ENCODE results near the gene CSNK1G2. TPM values are rescaled to one million over a fixed set of nuclear protein-coding genes. Genes with fewer than 3 reads are reported as not detected.

The CSNK1G2 gene
- total and polyA plus RNA-seq, 11 donors = 18.2 to 42.7 (median 24.6) TPM

- WGBS, 4 donors = 92 to 97% (median 95%) methylated on average over 15 to 38 of the region's 38 CpGs
- Histone ChIP-seq H3K36me3 (peaks cover 0 to 40% (median 13%) of the 10 kb centered on the region in 9 donors), H3K9me3 (no peaks in the 10 kb centered on the region), H3K4me1 (no peaks in the 10 kb centered on the region), H3K27me3 (no peaks in the 10 kb centered on the region), H3K4me3 (no peak overlapping the region), H3K27ac (no peak overlapping the region)
- TF ChIP-seq POLR2A (IDR thresholded peaks at IDR 0.05) (no peak), CTCF (IDR thresholded peaks at IDR 0.05) (no peak)
- intact Hi-C loops (cut with DNase I) = no loop called here
- ATAC-seq = no peak
- DNase-seq = no peak
Observed at GRCh38 chr19:1970003-1970805, 29.2 kb downstream of the CSNK1G2 start.

DNA sequence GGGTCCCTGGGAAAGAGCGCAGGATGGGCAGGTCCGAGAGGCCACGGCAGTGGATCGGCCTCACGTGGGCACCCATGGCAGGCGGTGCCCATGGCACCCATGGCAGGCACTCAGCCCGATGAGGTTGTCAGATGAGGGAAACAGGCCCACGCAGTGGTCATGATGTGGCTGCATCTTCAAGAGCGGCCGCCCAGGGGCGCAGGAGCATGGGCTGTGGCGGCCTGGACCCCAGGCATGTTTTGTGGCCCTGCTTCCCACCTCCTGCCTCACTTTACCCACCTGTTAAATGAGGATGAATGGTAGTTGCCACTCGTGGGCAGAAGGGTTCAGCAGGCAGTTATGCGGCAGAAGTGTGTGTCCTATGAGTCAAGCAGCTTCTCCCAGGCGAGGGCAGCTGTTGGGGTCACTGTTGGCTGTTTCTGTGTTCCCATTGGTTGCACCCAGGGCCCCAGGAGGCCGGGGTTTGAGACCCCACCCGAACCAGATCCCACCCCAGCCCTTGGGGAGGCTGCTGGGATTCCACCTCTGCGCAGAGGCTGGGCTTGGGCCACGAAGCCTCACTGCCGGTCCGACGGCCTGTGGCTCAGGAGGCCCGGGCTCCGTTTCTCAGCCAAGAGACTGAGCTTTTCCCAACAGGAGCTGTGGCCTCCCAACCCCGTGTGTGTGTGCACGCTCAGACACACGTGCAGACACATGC, 30.0 kb downstream of the CSNK1G2 start:
- Histone ChIP-seq H3K27me3 (no peaks in the 10 kb centered on the region), H3K36me3 (peaks cover 0 to 47% (median 18%) of the 10 kb centered on the region in 9 donors), H3K4me3 (no peak overlapping the region), H3K4me1 (no peaks in the 10 kb centered on the region), H3K27ac (no peak overlapping the region), H3K9me3 (no peaks in the 10 kb centered on the region)
- TF ChIP-seq CTCF (IDR thresholded peaks at IDR 0.05) (no peak), POLR2A (IDR thresholded peaks at IDR 0.05) (no peak)
- WGBS, 4 donors = 88 to 98% (median 93%) methylated on average over 18 to 27 of the region's 27 CpGs
- ATAC-seq (no peak), DNase-seq (no peak)
- intact Hi-C loops (cut with DNase I) = no loop called here

- intact Hi-C loops (cut with DNase I) = no loop called here
- no peaks in the 10 kb centered on the region for H3K9me3 ChIP-seq
- H3K27ac ChIP-seq = no peak overlapping the region
- peaks cover 0 to 52% (median 29%) of the 10 kb centered on the region in 9 donors for H3K36me3 ChIP-seq
- WGBS, 4 donors = 92 to 96% (median 93%) methylated on average over 19 to 28 of the region's 28 CpGs
- TF ChIP-seq CTCF (IDR thresholded peaks at IDR 0.05) (no peak), POLR2A (IDR thresholded peaks at IDR 0.05) (no peak)
- no peak for ATAC-seq
- no peaks in the 10 kb centered on the region for H3K4me1 ChIP-seq
- DNase-seq = peak in 1 of 5 donors; percentile 51
- H3K27me3 ChIP-seq = no peaks in the 10 kb centered on the region
- no peak overlapping the region for H3K4me3 ChIP-seq
Observed at GRCh38 chr19:1974381-1975161, 33.6 kb downstream of the CSNK1G2 start.

- peaks cover 0 to 52% (median 29%) of the 10 kb centered on the region in 9 donors for H3K36me3 ChIP-seq
- no peaks in the 10 kb centered on the region for H3K9me3 ChIP-seq
- no peak for ATAC-seq
- TF ChIP-seq POLR2A (IDR thresholded peaks at IDR 0.05) = no peak
- no peak for TF ChIP-seq CTCF (IDR thresholded peaks at IDR 0.05)
- no peak overlapping the region for H3K4me3 ChIP-seq
- no peak for DNase-seq
- 88 to 92% (median 89%) methylated on average over 14 to 20 of the region's 20 CpGs for WGBS, 4 donors
- no peaks in the 10 kb centered on the region for H3K27me3 ChIP-seq
- H3K27ac ChIP-seq = no peak overlapping the region
- no peaks in the 10 kb centered on the region for H3K4me1 ChIP-seq
- intact Hi-C loops (cut with DNase I) = no loop called here
Observed at GRCh38 chr19:1975162-1975480, 34.1 kb downstream of the CSNK1G2 start.
